HG03565 (cell line): Measurements from ENCODE around the gene ELFN2.

Experiments used
- ATAC-seq: cut with Tn5 transposase; IDR thresholded peaks from one replicate; pipeline ENCODE4 v1.9.1; 2021; ENCODE audit warnings: mild to moderate bottlenecking, moderate library complexity; ENCODE audit not compliant: unreplicated experiment

The ELFN2 gene

GRCh38 chr22:37390075-37390474, 37.2 kb downstream of the ELFN2 start:
- ATAC-seq, result no peak

- ATAC-seq, result no peak
Observed at GRCh38 chr22:37388538-37388937, 38.7 kb downstream of the ELFN2 start.

GRCh38 chr22:37387793-37388192, 39.5 kb downstream of the ELFN2 start:
- no peak for ATAC-seq

- ATAC-seq, result no peak
Observed at GRCh38 chr22:37386441-37386840, 40.8 kb downstream of the ELFN2 start.

GRCh38 chr22:37384691-37385090, 42.6 kb downstream of the ELFN2 start:
- ATAC-seq, result no peak

- no peak for ATAC-seq
Observed at GRCh38 chr22:37383341-37383740, 43.9 kb downstream of the ELFN2 start.

- ATAC-seq, result no peak
Observed at GRCh38 chr22:37381489-37381888, 45.8 kb downstream of the ELFN2 start.

- ATAC-seq, result no peak
Observed at GRCh38 chr22:37379722-37380121, 47.6 kb downstream of the ELFN2 start.

- no peak for ATAC-seq
Observed at GRCh38 chr22:37379085-37379484, 48.2 kb downstream of the ELFN2 start.

GRCh38 chr22:37378642-37379058, 48.6 kb downstream of the ELFN2 start:
- ATAC-seq, result no peak

GRCh38 chr22:37377927-37378326, 49.4 kb downstream of the ELFN2 start:
- ATAC-seq, result no peak

GRCh38 chr22:37377138-37377537, 50.1 kb downstream of the ELFN2 start:
- no peak for ATAC-seq

GRCh38 chr22:37376643-37377042, 50.6 kb downstream of the ELFN2 start:
- ATAC-seq, result no peak

GRCh38 chr22:37375801-37376200, 51.5 kb downstream of the ELFN2 start:
- no peak for ATAC-seq

GRCh38 chr22:37374571-37374970, 52.7 kb downstream of the ELFN2 start:
- ATAC-seq, result no peak

- no peak for ATAC-seq
Observed at GRCh38 chr22:37373451-37373850, 53.8 kb downstream of the ELFN2 start.

- no peak for ATAC-seq
Observed at GRCh38 chr22:37371911-37372310, 55.4 kb downstream of the ELFN2 start.

- ATAC-seq, result no peak
Observed at GRCh38 chr22:37371491-37371890, 55.8 kb downstream of the ELFN2 start.

- ATAC-seq, result no peak
Observed at GRCh38 chr22:37370306-37370979, 56.8 kb downstream of the ELFN2 start.

- ATAC-seq, result no peak
Observed at GRCh38 chr22:37369483-37369882, 57.8 kb downstream of the ELFN2 start.

GRCh38 chr22:37368058-37368457, 59.2 kb downstream of the ELFN2 start:
- ATAC-seq, result no peak

- no peak for ATAC-seq
Observed at GRCh38 chr22:37366601-37367000, 60.7 kb downstream of the ELFN2 start.

- no peak for ATAC-seq
Observed at GRCh38 chr22:37365950-37366349, 61.3 kb downstream of the ELFN2 start.
